Testis (tissue), 3 donors: ENCODE measurements around the gene WIPF3. TPM values are rescaled to one million over a fixed set of nuclear protein-coding genes. Genes with fewer than 3 reads are reported as not detected.

Experiments used
- DNase-seq: peaks from one replicate; pipeline ENCODE4 v3.0.0-alpha.2; 2019
- H3K27ac ChIP-seq, 2 donors: fragments of 200-600 bp; sonication (generic); one replicate each; pipeline ENCODE4 v1.5.1; 2019
- H3K27me3 ChIP-seq: fragments of 200-600 bp; sonication (generic); one replicate; pipeline ENCODE4 v1.5.1; 2019
- H3K36me3 ChIP-seq: fragments of 200-600 bp; sonication (generic); one replicate; pipeline ENCODE4 v1.5.1; 2017; ENCODE audit warnings: low read depth; ENCODE audit errors: missing control alignments
- H3K4me1 ChIP-seq: fragments of 200-600 bp; sonication (generic); one replicate; pipeline ENCODE4 v1.5.1; 2019
- H3K4me3 ChIP-seq, 2 donors: fragments of 200-600 bp; sonication (generic); one replicate each; pipeline ENCODE4 v1.5.1; 2017 to 2019
- H3K9me3 ChIP-seq: fragments of 200-600 bp; sonication (generic); one replicate; pipeline ENCODE4 v1.5.1; 2017
- POLR2A ChIP-seq: fragments of 450-650 bp; IDR thresholded peaks from one replicate; pipeline ENCODE4 v1.6.1; 2017; ENCODE audit warnings: antibody characterized with exemption, mild to moderate bottlenecking, moderate library complexity
- WGBS, 2 donors: methylation state at CpG; one replicate each; pipeline ENCODE4 v1.1.5; 2018; 5-methylcytosine and 5-hydroxymethylcytosine counted together
- intact Hi-C: fragments of 100-400 bp; cut with DNase I; formaldehyde crosslinking; loops from one replicate; pipeline ENCODE4 v1.15.1; 2023; ENCODE audit warnings: low total_unique reads
- polyA plus RNA-seq: library from polyadenylated mRNA; stranded (reverse); fragments of 350-450 nt; fragmentation: Illumina TruSeq; extraction: RNeasy Lipid Tissue Mini Kit (QIAGEN cat#74804); gene quantifications from one replicate; pipeline ENCODE4 v1.2.3, GENCODE V29; 2014; ENCODE audit warnings: low read depth, low replicate concordance; ENCODE audit not compliant: insufficient read depth
- total RNA-seq, 2 donors: library from RNA; depleted of rRNA; stranded (reverse); fragments of >200 nt; gene quantifications; one replicate each; pipeline ENCODE4 v1.2.3, GENCODE V29; 2016
- TF ChIP-seq, protein P1 (sequence below), 3 experiments: fragments of 450-650 bp in 2 of 3; fragments of 200-600 bp in 1 of 3; sonication (generic) in 1 of 3; IDR thresholded peaks; one replicate each; pipeline ENCODE4 v1.5.1; 2016 to 2019; ENCODE audit warnings: antibody characterized with exemption in 3 of 3, mild to moderate bottlenecking in 2 of 3, moderate library complexity in 1 of 3

The WIPF3 gene
- total and polyA plus RNA-seq, 3 donors from 2014 or later = 42.7 to 110 (median 80.7) TPM

DNA sequence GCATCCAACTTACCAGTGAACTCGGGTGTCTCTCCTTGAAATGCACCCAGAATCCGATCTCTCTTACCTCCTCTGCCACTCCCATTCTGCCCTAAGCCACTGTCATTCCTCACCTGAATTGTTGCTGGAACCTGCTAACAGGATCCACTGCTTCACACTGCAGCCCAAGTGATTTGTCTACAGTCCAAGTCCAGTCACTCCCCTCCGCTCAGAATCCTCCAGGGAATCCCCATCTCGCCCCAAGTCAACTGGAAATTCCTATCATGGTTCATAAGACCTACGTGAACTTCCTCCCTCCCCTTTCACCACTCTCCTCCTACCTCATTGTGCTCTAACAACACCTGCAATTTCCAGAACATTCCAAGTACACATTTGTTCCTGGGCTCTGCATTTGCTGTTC, 92.0 kb downstream of the WIPF3 start:
- WGBS, 2 donors = 58 to 84% methylated on average over 5 of the region's 5 CpGs
- Histone ChIP-seq H3K4me1 (no peaks in the 10 kb centered on the region), H3K4me3 (no peak overlapping the region), H3K9me3 (no peaks in the 10 kb centered on the region), H3K27me3 (no peaks in the 10 kb centered on the region), H3K27ac (no peak overlapping the region), H3K36me3 (no peaks in the 10 kb centered on the region)
- TF ChIP-seq, protein P1, sequence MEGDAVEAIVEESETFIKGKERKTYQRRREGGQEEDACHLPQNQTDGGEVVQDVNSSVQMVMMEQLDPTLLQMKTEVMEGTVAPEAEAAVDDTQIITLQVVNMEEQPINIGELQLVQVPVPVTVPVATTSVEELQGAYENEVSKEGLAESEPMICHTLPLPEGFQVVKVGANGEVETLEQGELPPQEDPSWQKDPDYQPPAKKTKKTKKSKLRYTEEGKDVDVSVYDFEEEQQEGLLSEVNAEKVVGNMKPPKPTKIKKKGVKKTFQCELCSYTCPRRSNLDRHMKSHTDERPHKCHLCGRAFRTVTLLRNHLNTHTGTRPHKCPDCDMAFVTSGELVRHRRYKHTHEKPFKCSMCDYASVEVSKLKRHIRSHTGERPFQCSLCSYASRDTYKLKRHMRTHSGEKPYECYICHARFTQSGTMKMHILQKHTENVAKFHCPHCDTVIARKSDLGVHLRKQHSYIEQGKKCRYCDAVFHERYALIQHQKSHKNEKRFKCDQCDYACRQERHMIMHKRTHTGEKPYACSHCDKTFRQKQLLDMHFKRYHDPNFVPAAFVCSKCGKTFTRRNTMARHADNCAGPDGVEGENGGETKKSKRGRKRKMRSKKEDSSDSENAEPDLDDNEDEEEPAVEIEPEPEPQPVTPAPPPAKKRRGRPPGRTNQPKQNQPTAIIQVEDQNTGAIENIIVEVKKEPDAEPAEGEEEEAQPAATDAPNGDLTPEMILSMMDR (IDR thresholded peaks at IDR 0.05) = no peak
- no peak for TF ChIP-seq POLR2A
- intact Hi-C loops = no loop called here
- DNase-seq = no peak

DNA sequence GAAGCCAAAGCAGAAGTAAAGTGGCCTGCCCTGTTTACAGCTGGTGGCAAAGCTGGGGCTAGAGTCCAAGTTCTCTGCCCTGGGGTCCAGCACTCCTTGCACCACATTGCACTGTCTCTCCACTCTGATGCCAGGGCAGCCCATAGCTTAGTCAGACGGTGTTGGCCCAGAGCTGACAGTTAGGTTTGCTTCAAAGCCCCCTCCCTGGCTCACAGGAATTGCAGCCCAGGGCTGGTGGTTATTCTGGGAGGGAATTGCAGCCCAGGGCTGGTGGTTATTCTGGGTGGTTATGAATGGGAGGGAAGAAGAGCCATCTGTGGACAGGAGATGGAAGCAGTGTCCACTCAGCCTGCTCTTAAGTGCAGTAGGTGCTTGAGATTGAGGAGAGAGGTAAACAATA, 94.4 kb downstream of the WIPF3 start:
- H3K4me3 ChIP-seq = no peak overlapping the region
- no peaks in the 10 kb centered on the region for H3K4me1 ChIP-seq
- H3K36me3 ChIP-seq = no peaks in the 10 kb centered on the region
- TF ChIP-seq, protein P1 (IDR thresholded peaks at IDR 0.05) = no peak
- no peak for TF ChIP-seq POLR2A
- H3K9me3 ChIP-seq = no peaks in the 10 kb centered on the region
- H3K27me3 ChIP-seq = no peaks in the 10 kb centered on the region
- WGBS, 2 donors = 72% methylated on average over 1 of the region's 1 CpG; no CpG with 5 or more reads in 1 of the 2 donors
- no peak overlapping the region for H3K27ac ChIP-seq
- intact Hi-C loops = no loop called here
- no peak for DNase-seq

DNA sequence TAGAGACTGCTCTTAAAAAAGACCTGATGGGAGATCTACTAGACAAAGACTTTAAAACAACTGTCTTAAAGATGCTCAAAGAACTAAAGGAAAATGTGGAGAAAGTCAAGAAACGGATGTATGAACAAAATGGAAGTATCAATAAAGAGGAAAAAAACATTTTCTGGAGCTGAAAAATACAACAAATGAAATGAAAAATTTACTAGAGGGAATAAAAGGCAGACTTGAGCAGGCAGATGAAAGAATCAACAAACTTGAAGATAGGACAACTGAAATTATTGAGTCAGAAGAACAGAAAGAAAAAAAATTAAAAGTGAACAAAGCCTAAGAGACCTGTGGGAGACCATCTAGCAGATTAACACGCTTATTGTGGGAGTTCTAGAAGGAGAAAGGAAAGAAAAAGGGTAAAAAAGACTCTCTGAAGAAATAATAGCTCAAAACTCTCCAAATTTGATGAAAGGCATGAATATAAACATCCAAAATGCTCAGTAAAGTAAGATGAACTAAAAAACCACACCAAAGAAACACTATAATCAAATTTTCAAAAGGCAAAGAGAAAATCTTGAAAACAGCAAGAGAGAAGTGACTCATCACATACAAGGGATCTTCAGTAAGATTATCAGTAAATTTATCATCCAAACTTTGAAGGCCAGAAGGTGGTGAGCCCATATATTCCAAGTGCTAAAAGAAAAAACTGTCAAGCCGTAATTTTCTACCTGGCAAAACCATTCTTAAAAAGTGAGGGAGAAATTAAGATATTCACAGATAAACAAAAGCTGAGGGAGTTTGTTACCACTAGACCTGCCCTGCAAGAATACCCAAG, 100.1 kb downstream of the WIPF3 start:
- no peak overlapping the region for H3K27ac ChIP-seq
- no peaks in the 10 kb centered on the region for H3K36me3 ChIP-seq
- intact Hi-C loops = no loop called here
- H3K9me3 ChIP-seq = no peaks in the 10 kb centered on the region
- no peak overlapping the region for H3K4me3 ChIP-seq
- no peak for DNase-seq
- WGBS, 2 donors = 93 to 94% methylated on average over 3 of the region's 3 CpGs
- no peaks in the 10 kb centered on the region for H3K4me1 ChIP-seq
- TF ChIP-seq, protein P1 (IDR thresholded peaks at IDR 0.05) = no peak
- no peak for TF ChIP-seq POLR2A
- no peaks in the 10 kb centered on the region for H3K27me3 ChIP-seq

DNA sequence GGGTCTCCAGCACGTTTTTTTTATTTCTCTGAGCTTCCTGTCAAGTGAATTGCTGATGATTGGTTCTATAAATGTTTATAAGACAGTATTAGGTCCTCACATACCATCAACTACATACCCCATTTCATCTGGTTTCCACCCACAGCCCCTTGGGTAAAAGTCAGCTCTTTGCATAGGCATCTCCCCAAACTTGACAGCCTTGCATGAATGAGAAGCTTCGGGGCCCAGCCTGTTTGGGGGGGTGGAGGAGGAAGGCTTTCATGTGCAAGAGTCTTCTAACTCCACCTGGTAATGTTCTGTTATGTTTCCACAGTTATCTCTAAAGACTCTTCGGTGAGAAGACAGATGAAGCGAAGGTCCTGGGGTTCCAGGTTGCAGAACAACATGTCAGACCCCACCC, 107.9 kb downstream of the WIPF3 start:
- no peak for TF ChIP-seq POLR2A
- TF ChIP-seq, protein P1 (IDR thresholded peaks at IDR 0.05) = no peak
- Histone ChIP-seq H3K9me3 (no peaks in the 10 kb centered on the region), H3K4me3 (no peak overlapping the region), H3K4me1 (peaks cover 7% of the 10 kb centered on the region), H3K27me3 (no peaks in the 10 kb centered on the region), H3K27ac (no peak overlapping the region), H3K36me3 (no peaks in the 10 kb centered on the region)
- WGBS, 2 donors = 89 to 93% methylated on average over 4 of the region's 4 CpGs
- intact Hi-C loops = no loop called here
- no peak for DNase-seq
